C4-2B (cell line): Measurements from ENCODE around the gene LUC7L3.

ENCODE experiments used
- H3K27ac ChIP-seq: fragments of 450-650 bp; 2 replicates; pipeline ENCODE4 v1.5.1; 2017
- ZFX ChIP-seq: fragments of 450-650 bp; IDR thresholded peaks from 2 replicates; pipeline ENCODE4 v1.6.1; 2017
- TF ChIP-seq, protein P1 (sequence below): fragments of 450-650 bp; conservative IDR thresholded peaks from 2 replicates; pipeline ENCODE4 v1.5.1; 2017; ENCODE audit warnings: mild to moderate bottlenecking

Gene LUC7L3

DNA sequence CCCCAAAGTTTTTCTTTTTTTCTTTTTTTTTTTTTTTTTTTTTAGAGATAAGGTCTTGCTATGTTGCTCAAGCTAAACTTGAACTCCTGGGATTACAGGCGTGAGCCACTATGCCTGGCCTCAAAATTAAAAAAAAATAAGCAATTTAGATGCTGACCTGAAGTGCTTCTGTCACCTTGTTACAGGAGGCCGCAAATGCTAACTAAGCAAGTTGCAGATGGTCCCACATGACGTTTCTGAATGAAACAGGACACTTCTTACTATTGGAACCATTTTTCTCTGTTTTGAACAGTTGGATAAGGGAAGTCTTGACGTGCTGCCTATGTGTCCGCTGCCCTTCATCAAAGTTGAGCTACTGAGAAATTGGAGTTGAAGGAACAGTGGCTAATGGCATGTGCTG is 39.1 kb downstream of the LUC7L3 start:
- no peak overlapping the region for H3K27ac ChIP-seq
- TF ChIP-seq, protein P1, sequence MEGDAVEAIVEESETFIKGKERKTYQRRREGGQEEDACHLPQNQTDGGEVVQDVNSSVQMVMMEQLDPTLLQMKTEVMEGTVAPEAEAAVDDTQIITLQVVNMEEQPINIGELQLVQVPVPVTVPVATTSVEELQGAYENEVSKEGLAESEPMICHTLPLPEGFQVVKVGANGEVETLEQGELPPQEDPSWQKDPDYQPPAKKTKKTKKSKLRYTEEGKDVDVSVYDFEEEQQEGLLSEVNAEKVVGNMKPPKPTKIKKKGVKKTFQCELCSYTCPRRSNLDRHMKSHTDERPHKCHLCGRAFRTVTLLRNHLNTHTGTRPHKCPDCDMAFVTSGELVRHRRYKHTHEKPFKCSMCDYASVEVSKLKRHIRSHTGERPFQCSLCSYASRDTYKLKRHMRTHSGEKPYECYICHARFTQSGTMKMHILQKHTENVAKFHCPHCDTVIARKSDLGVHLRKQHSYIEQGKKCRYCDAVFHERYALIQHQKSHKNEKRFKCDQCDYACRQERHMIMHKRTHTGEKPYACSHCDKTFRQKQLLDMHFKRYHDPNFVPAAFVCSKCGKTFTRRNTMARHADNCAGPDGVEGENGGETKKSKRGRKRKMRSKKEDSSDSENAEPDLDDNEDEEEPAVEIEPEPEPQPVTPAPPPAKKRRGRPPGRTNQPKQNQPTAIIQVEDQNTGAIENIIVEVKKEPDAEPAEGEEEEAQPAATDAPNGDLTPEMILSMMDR: no peak
- no peak for TF ChIP-seq ZFX

DNA sequence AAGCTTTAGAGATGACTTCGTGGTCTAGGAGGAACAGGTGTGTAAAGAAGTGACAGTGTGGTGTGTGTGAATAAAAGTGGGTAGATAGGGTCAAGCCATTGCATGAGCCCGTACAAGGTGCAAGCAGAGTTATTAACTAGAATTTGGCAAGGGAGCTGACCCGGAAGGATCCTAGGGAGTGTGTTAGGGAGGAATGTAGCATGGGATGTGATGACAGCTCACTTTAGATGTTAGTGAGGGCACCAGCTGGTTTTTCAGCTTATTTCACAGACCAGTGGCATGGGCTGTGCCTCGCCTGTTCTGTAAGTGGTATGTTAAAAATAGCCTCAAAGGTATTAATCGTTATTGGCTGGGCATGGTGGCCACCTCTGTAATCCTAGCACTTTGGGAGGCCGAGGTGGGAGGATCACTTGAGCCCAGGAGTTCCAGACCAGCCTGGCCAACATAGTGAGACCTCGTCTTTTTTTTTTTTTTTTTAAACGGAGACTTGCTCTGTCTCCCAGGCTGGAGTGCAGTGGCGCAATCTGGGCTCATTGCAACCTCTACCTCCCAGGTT is 39.7 kb downstream of the LUC7L3 start:
- TF ChIP-seq, protein P1: no peak
- no peak for TF ChIP-seq ZFX
- H3K27ac ChIP-seq: no peak overlapping the region

DNA sequence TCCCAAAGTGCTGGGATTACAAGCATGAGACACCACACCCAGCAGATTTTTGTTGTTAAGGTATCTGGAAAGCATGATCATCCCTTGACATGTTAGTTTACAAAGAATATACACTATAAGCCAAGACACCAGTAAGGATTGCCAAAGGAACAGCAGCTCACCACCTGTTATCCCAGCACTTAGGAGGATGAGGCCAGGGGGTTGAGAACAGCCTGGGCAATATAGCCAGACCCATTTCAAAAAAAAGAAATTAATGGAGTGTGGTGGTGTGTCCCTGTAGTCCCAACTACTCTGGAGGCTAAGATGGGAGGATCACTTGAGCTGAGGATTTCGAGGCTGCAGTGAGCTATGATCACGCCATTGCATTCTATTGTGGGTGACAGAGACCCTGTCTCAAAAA is 42.8 kb downstream of the LUC7L3 start:
- TF ChIP-seq ZFX: no peak
- TF ChIP-seq, protein P1: no peak
- H3K27ac ChIP-seq: no peak overlapping the region

DNA sequence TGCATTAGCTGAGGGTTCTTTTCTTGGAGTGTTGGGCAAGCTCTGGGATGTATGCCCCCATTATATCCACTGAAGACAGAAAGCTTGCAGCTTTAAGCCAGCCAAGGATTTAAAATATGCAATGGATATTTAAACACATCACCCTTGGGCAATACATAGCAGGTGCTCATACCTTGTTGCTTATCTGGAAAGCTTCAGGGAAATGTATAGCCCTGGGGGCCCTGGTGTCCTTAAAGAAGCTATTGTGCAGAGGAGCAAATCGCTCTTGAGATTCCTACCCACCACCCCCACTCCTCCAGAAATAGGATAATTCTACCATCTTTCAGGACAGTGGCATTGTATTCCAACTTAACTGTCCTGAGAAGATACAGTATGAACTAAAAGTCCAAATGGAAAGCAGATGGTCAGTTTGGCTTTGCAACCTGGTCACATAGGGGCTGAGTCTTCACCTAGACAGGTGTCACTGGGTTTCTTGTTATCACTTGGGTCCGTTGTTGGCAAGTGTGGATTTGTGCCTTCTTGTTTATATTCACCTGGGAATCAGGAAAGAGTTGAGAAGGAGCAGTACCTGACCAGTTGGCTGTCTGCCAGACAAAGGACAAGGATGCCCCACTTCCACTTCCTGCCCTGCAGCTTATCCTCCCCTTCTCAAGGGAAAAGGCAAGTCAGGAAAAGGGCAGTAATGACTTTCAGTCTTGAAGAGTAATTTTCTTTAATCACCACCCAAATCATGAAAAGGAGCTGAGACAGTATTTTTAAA is 44.5 kb downstream of the LUC7L3 start:
- H3K27ac ChIP-seq: peak overlapping the region; percentile 49; the same call in 1 of the 2 replicates

DNA sequence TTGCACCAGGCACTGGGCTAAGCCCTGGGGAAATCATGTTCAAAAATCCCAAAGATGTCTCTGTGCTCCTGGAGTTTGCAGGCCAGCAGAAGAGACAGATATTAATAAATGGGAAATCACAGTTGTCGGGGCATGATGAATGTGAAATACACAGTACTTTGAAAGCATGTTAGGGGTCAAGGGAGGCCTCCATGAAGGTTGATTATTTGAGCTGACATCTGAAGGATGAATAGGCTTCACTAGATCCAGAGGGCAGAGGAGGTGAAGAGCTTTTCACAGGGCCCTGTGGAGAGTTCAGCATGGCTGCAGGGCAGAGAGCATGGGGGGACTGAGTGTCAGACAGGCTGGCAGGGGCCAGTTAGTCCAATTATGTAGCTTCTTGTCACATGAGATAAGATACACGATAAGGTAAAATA is 45.3 kb downstream of the LUC7L3 start:
- TF ChIP-seq, protein P1: no peak
- no peak for TF ChIP-seq ZFX
- H3K27ac ChIP-seq: peak overlapping the region; percentile 49

More for the DNA sequence above, 44.5 kb downstream of the LUC7L3 start:
- TF ChIP-seq, protein P1: no peak
- TF ChIP-seq ZFX: no peak

DNA sequence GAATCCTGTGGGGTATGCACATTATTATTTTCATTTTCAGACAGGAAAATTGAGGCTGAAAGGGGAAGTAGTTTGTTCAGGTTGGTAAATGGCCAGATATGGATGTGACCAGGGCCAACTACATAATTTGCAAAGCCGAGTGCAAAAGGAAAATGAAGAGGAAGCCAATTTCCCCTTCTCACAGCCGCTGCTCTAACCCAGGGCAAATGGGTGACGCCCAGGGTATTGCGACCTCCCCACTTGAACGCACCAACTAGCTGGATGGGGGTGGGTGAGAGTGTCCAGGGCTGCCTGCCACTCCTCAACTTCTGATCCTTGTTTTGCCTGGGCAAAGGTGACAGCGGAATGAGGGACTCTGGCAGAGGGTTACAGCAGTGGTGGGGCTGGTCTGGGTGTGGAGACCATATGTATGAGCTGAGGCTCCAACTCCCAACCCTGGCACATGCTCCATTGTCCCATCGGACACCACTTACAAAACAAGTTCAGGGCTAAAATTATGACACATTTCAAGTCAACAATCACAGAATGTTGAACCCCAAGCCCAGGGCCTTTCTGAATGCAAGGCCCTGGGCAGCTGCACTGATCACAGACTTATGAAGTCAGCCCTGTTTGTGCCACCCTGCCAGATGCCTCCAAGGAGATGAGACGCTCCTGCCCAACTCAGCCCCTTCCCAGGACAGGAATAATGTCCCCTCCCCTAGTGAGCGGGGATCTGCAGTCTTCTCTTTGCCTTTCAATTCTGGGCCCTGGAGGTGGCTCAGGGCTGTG is 46.2 kb downstream of the LUC7L3 start:
- H3K27ac ChIP-seq: peak overlapping the region; percentile 25

More for the DNA sequence above, 46.2 kb downstream of the LUC7L3 start:
- no peak for TF ChIP-seq ZFX
- TF ChIP-seq, protein P1: no peak
